OCI-LY1 (cell line): ENCODE data around the gene SPO11.
A peak's percentile ranks its signal among the peaks of the same experiment; 100 is the strongest.

Source experiments
- H2AFZ ChIP-seq: fragments of 200-600 bp; sonication (generic), shearing (Covaris generic); 2 replicates; pipeline ENCODE4 v1.6.0; 2014; ENCODE audit warnings: antibody characterized with exemption, mild to moderate bottlenecking, low read length
- H3F3A ChIP-seq: fragments of 200-600 bp; sonication (generic), shearing (Covaris generic); 2 replicates; pipeline ENCODE4 v1.6.0; 2014; ENCODE audit warnings: mild to moderate bottlenecking, antibody characterized with exemption, low read length, moderate library complexity; ENCODE audit not compliant: insufficient read depth
- H3K27ac ChIP-seq: fragments of 200-600 bp; sonication (generic); 2 replicates; pipeline ENCODE4 v1.5.1; 2014; ENCODE audit warnings: low read length, mixed run types, mild to moderate bottlenecking, low read depth; ENCODE audit not compliant: poor library complexity, severe bottlenecking
- H3K27me3 ChIP-seq: fragments of 200-600 bp; sonication (generic); 2 replicates; pipeline ENCODE4 v1.6.0; 2014; ENCODE audit warnings: antibody characterized with exemption, mild to moderate bottlenecking, low read length, moderate library complexity; ENCODE audit not compliant: insufficient read depth
- H3K36me3 ChIP-seq: fragments of 200-600 bp; sonication (generic); 2 replicates; pipeline ENCODE4 v1.6.1; 2014; ENCODE audit warnings: mild to moderate bottlenecking, antibody characterized with exemption, low read length, moderate library complexity, mixed read lengths; ENCODE audit not compliant: insufficient read depth
- H3K4me1 ChIP-seq: fragments of 200-600 bp; sonication (generic); 2 replicates; pipeline ENCODE4 v1.5.1; 2014; ENCODE audit warnings: mild to moderate bottlenecking, low read length, moderate library complexity; ENCODE audit not compliant: insufficient read depth, severe bottlenecking
- H3K4me2 ChIP-seq: fragments of 200-600 bp; sonication (generic), shearing (Covaris generic); 2 replicates; pipeline ENCODE4 v1.6.1; 2014; ENCODE audit warnings: low read length
- H3K4me3 ChIP-seq: fragments of 200-600 bp; sonication (generic); 2 replicates; pipeline ENCODE4 v1.5.1; 2014; ENCODE audit warnings: low read length, low read depth, mild to moderate bottlenecking, mixed read lengths; ENCODE audit not compliant: poor library complexity, severe bottlenecking
- H3K79me2 ChIP-seq: fragments of 200-600 bp; shearing (Covaris generic); 2 replicates; pipeline ENCODE4 v1.6.1; 2016; ENCODE audit warnings: mixed run types, low read length, mixed read lengths; ENCODE audit not compliant: insufficient read depth
- H3K9ac ChIP-seq: fragments of 200-600 bp; sonication (generic), shearing (Covaris generic); 2 replicates; pipeline ENCODE4 v1.6.1; 2014; ENCODE audit warnings: mild to moderate bottlenecking, low read length, mixed read lengths
- H3K9me2 ChIP-seq: fragments of 200-600 bp; sonication (generic), shearing (Covaris generic); 2 replicates; pipeline ENCODE4 v1.6.1; 2014; ENCODE audit warnings: low read depth, mild to moderate bottlenecking, low read length, mixed read lengths
- H3K9me3 ChIP-seq: fragments of 200-600 bp; shearing (Covaris generic); 2 replicates; pipeline ENCODE4 v1.6.1; 2014; ENCODE audit warnings: low read length, mixed read lengths
- H4K20me1 ChIP-seq: fragments of 200-600 bp; sonication (generic), shearing (Covaris generic); 2 replicates; pipeline ENCODE4 v1.6.0; 2016; ENCODE audit warnings: mild to moderate bottlenecking, low read length; ENCODE audit not compliant: insufficient read depth
- EZH2 ChIP-seq: fragments of 200-600 bp; sonication (generic), shearing (Covaris generic); IDR thresholded peaks from 2 replicates; pipeline ENCODE4 v1.8.0; 2017; ENCODE audit warnings: borderline replicate concordance, mixed run types, mild to moderate bottlenecking, antibody characterized with exemption, low read length, moderate library complexity, mixed read lengths
- TF ChIP-seq, protein P1 (sequence below): fragments of 200-600 bp; sonication (generic), shearing (Covaris generic); IDR thresholded peaks from 2 replicates; pipeline ENCODE4 v1.5.1; 2017; ENCODE audit warnings: mild to moderate bottlenecking, antibody characterized with exemption, low read length, moderate library complexity, mixed read lengths

The SPO11 gene

GRCh38 chr20:57315083-57315975 is 14.3 kb upstream of the SPO11 start:
- H3K9me3 ChIP-seq = no peaks in the 10 kb centered on the region
- no peaks in the 10 kb centered on the region for H3K9me2 ChIP-seq
- H3K27ac ChIP-seq = peak overlapping the region; percentile 100
- H4K20me1 ChIP-seq = no peaks in the 10 kb centered on the region
- H3K27me3 ChIP-seq = no peaks in the 10 kb centered on the region
- peak overlapping the region; percentile 60 for H3K4me2 ChIP-seq
- H3K36me3 ChIP-seq = no peaks in the 10 kb centered on the region
- TF ChIP-seq, protein P1, sequence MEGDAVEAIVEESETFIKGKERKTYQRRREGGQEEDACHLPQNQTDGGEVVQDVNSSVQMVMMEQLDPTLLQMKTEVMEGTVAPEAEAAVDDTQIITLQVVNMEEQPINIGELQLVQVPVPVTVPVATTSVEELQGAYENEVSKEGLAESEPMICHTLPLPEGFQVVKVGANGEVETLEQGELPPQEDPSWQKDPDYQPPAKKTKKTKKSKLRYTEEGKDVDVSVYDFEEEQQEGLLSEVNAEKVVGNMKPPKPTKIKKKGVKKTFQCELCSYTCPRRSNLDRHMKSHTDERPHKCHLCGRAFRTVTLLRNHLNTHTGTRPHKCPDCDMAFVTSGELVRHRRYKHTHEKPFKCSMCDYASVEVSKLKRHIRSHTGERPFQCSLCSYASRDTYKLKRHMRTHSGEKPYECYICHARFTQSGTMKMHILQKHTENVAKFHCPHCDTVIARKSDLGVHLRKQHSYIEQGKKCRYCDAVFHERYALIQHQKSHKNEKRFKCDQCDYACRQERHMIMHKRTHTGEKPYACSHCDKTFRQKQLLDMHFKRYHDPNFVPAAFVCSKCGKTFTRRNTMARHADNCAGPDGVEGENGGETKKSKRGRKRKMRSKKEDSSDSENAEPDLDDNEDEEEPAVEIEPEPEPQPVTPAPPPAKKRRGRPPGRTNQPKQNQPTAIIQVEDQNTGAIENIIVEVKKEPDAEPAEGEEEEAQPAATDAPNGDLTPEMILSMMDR = no peak
- no peak for TF ChIP-seq EZH2
- peaks cover 89% of the 10 kb centered on the region for H3K4me1 ChIP-seq
- H3K4me3 ChIP-seq = peak overlapping the region; percentile 12
- H2AFZ ChIP-seq = no peak overlapping the region
- H3F3A ChIP-seq = peaks cover 9% of the 10 kb centered on the region; the same call in 1 of the 2 replicates
- no peaks in the 10 kb centered on the region for H3K79me2 ChIP-seq
- H3K9ac ChIP-seq = peak overlapping the region; percentile 62

DNA sequence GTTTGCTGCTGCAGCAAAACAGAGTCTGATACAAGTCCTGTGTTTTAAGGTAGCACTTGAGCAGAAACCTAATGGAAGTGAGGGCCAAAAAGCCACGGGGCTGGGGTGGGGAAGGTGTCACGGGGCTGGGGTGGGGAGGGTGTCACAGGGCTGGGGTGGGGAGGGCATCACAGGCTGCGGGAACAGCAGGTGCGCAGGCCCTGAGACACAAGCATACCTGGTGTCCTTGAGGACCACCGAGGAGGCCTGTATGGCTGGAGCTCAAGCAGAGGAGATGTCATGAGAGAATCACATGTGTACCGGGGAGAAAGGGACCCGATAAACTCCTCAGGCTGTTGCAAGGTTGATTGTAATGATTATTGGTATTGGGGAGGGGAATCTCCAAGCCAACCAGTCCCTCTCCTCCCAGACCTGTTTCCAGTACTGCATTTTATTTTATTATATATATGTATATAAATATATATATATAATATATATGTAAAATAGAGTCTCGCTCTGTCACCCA is 13.6 kb upstream of the SPO11 start:
- no peaks in the 10 kb centered on the region for H3K27me3 ChIP-seq
- peak overlapping the region; percentile 60 for H3K4me2 ChIP-seq
- H4K20me1 ChIP-seq = no peaks in the 10 kb centered on the region
- no peak overlapping the region for H2AFZ ChIP-seq
- H3K4me1 ChIP-seq = peaks cover 91% of the 10 kb centered on the region
- H3K4me3 ChIP-seq = peak overlapping the region; percentile 12
- peak overlapping the region; percentile 100 for H3K27ac ChIP-seq
- H3K9me2 ChIP-seq = no peaks in the 10 kb centered on the region
- no peaks in the 10 kb centered on the region for H3K9me3 ChIP-seq
- peaks cover 9% of the 10 kb centered on the region; the same call in 1 of the 2 replicates for H3F3A ChIP-seq
- peak overlapping the region; percentile 62 for H3K9ac ChIP-seq
- H3K79me2 ChIP-seq = no peaks in the 10 kb centered on the region
- TF ChIP-seq, protein P1 = no peak
- TF ChIP-seq EZH2 = no peak
- no peaks in the 10 kb centered on the region for H3K36me3 ChIP-seq

DNA sequence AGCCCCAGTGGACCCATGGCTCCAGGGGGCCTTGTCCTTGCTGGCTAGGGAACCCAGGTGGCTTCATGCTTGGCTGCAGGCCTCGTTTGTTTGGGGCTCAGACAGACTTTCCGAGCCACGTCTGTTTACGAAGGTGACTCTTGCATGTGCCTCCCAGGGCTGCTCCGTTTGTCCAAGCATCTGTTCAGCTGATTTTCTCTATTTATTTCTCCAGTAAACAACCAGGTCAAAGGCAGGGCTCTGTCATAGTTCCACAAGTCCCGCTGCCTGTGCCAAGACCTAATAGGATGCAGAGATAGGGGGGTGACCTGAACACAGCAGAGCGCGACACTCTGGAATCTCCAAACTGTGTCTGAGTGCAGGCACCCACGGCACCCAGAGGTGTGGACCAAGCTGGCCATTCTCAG is 12.8 kb upstream of the SPO11 start:
- H3K4me1 ChIP-seq = peaks cover 93% of the 10 kb centered on the region
- peak overlapping the region; percentile 62 for H3K4me2 ChIP-seq
- TF ChIP-seq EZH2 = no peak
- TF ChIP-seq, protein P1 = no peak
- no peaks in the 10 kb centered on the region for H3K9me2 ChIP-seq
- H3K79me2 ChIP-seq = no peaks in the 10 kb centered on the region
- H3K9ac ChIP-seq = peak overlapping the region; percentile 85
- H4K20me1 ChIP-seq = no peaks in the 10 kb centered on the region
- H3K9me3 ChIP-seq = no peaks in the 10 kb centered on the region
- H3K4me3 ChIP-seq = peak overlapping the region; percentile 33
- H3K27me3 ChIP-seq = no peaks in the 10 kb centered on the region
- peak overlapping the region; percentile 100 for H3K27ac ChIP-seq
- peaks cover 9% of the 10 kb centered on the region; the same call in 1 of the 2 replicates for H3F3A ChIP-seq
- H3K36me3 ChIP-seq = no peaks in the 10 kb centered on the region
- no peak overlapping the region for H2AFZ ChIP-seq
